NB4 (cell line): ENCODE measurements around the gene SSB.

Source experiments
- MYC ChIP-seq: IDR thresholded peaks from 2 replicates; pipeline ENCODE4 v1.6.1; 2011; ENCODE audit warnings: low read depth, low read length
- POLR2A ChIP-seq: IDR thresholded peaks from 2 replicates; pipeline ENCODE4 v1.6.1; 2011; ENCODE audit warnings: mild to moderate bottlenecking; ENCODE audit not compliant: insufficient read length; ENCODE audit errors: extremely low read depth
- TF ChIP-seq, protein P1 (sequence below): IDR thresholded peaks from one replicate; pipeline ENCODE4 v1.5.1; 2012; ENCODE audit warnings: low read depth, low read length
- TF ChIP-seq, protein P2 (sequence below): IDR thresholded peaks from 2 replicates; pipeline ENCODE4 v1.6.1; 2011; ENCODE audit warnings: low read depth, low read length

DNA sequence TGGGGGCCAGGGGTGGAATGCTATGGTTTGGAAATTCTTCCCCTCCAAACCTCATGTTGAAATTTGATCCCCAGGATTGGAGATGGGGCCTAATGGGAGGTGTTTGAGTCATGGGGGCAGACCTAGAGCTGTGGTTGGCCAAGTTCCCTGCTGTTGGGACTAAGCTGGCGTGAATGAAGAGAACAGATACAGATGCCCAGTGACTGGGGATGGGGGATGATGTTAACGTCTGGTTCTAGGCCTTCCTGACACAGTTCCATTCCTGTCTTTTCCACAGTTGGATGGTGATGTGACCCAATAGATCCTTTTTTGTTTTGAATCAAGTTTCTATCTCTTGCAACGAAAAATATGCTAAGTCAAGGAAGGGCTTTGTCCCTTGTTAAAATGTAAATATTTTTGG is 41.3 kb upstream of the SSB start:
- TF ChIP-seq POLR2A (no peak), MYC (no peak)
- TF ChIP-seq, protein P1, sequence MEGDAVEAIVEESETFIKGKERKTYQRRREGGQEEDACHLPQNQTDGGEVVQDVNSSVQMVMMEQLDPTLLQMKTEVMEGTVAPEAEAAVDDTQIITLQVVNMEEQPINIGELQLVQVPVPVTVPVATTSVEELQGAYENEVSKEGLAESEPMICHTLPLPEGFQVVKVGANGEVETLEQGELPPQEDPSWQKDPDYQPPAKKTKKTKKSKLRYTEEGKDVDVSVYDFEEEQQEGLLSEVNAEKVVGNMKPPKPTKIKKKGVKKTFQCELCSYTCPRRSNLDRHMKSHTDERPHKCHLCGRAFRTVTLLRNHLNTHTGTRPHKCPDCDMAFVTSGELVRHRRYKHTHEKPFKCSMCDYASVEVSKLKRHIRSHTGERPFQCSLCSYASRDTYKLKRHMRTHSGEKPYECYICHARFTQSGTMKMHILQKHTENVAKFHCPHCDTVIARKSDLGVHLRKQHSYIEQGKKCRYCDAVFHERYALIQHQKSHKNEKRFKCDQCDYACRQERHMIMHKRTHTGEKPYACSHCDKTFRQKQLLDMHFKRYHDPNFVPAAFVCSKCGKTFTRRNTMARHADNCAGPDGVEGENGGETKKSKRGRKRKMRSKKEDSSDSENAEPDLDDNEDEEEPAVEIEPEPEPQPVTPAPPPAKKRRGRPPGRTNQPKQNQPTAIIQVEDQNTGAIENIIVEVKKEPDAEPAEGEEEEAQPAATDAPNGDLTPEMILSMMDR = no peak
- TF ChIP-seq, protein P2, sequence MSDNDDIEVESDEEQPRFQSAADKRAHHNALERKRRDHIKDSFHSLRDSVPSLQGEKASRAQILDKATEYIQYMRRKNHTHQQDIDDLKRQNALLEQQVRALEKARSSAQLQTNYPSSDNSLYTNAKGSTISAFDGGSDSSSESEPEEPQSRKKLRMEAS = no peak
